HG03135 (cell line): ENCODE results near the gene LYL1.
A peak's percentile ranks its signal among the peaks of the same experiment; 100 is the strongest.
"Not testable (repeated sequence)": the region's sequence is repeated elsewhere in the genome, so short reads cannot be mapped to it uniquely, and the experiment has no call there.

Experiments used
- ATAC-seq: cut with Tn5 transposase; IDR thresholded peaks from one replicate; pipeline ENCODE4 v1.9.1; 2021; ENCODE audit warnings: mild to moderate bottlenecking, moderate library complexity; ENCODE audit not compliant: unreplicated experiment

The LYL1 gene

GRCh38 chr19:13102666-13103580 lies at the start of gene LYL1:
Gene LYL1 (minus strand): TSS chr19:13102858. CDS start chr19:13101171, 1,687 bp downstream.
- peak; percentile 36 for ATAC-seq

GRCh38 chr19:13151605-13152355 lies 49.1 kb upstream of the LYL1 start:
- peak; percentile 35 for ATAC-seq

- no peak for ATAC-seq
Measured at GRCh38 chr19:13150931-13151604, 48.4 kb upstream of the LYL1 start.

- peak; percentile 34 for ATAC-seq
Measured at GRCh38 chr19:13150187-13150930, 47.7 kb upstream of the LYL1 start, which contains the start of the genes IER2 and STX10. Gene IER2 (plus strand): TSS chr19:13150411. CDS start chr19:13153187, 2,776 bp downstream. Gene STX10 (minus strand): TSS chr19:13150375. CDS start chr19:13150173, 202 bp downstream.

GRCh38 chr19:13149628-13150186 lies 47.0 kb upstream of the LYL1 start:
- no peak for ATAC-seq

- ATAC-seq: not testable (repeated sequence)
Measured at GRCh38 chr19:13149173-13149627, 46.5 kb upstream of the LYL1 start.

- no peak for ATAC-seq
Measured at GRCh38 chr19:13146763-13147563, 44.3 kb upstream of the LYL1 start.

GRCh38 chr19:13139633-13140311 lies 37.1 kb upstream of the LYL1 start:
- no peak for ATAC-seq

- no peak for ATAC-seq
Measured at GRCh38 chr19:13138916-13139198, 36.2 kb upstream of the LYL1 start.

- ATAC-seq: no peak
Measured at GRCh38 chr19:13138171-13138915, 35.7 kb upstream of the LYL1 start.

GRCh38 chr19:13137290-13137794 lies 34.7 kb upstream of the LYL1 start:
- ATAC-seq: no peak

- ATAC-seq: no peak
Measured at GRCh38 chr19:13135068-13136062, 32.7 kb upstream of the LYL1 start.

GRCh38 chr19:13134626-13135025 lies 32.0 kb upstream of the LYL1 start:
- ATAC-seq: no peak

GRCh38 chr19:13133241-13133870 lies 30.7 kb upstream of the LYL1 start:
- ATAC-seq: no peak

- ATAC-seq: no peak
Measured at GRCh38 chr19:13132471-13133180, 30.0 kb upstream of the LYL1 start.
